PC-3 (cell line): ENCODE data around the gene SNX17.

Experiments
- EZH2 ChIP-seq: fragments of 300-600 bp; sonication (generic); IDR thresholded peaks from one replicate; pipeline ENCODE4 v1.6.1; 2017; ENCODE audit warnings: antibody characterized with exemption, mild to moderate bottlenecking, low read length; ENCODE audit not compliant: unreplicated experiment
- EZH2phosphoT487 ChIP-seq: fragments of 300-600 bp; sonication (generic); IDR thresholded peaks from 2 replicates; pipeline ENCODE4 v1.6.1; 2018; ENCODE audit warnings: mild to moderate bottlenecking, antibody characterized with exemption, low read length, borderline replicate concordance
- TF ChIP-seq, protein P1 (sequence below): fragments of 300-600 bp; sonication (generic); conservative IDR thresholded peaks from 2 replicates; pipeline ENCODE4 v1.5.1; 2017; ENCODE audit warnings: antibody characterized with exemption, low read depth, mild to moderate bottlenecking, low read length

GRCh38 chr2:27420996-27421395 lies 50.6 kb downstream of the SNX17 start:
- TF ChIP-seq, protein P1, sequence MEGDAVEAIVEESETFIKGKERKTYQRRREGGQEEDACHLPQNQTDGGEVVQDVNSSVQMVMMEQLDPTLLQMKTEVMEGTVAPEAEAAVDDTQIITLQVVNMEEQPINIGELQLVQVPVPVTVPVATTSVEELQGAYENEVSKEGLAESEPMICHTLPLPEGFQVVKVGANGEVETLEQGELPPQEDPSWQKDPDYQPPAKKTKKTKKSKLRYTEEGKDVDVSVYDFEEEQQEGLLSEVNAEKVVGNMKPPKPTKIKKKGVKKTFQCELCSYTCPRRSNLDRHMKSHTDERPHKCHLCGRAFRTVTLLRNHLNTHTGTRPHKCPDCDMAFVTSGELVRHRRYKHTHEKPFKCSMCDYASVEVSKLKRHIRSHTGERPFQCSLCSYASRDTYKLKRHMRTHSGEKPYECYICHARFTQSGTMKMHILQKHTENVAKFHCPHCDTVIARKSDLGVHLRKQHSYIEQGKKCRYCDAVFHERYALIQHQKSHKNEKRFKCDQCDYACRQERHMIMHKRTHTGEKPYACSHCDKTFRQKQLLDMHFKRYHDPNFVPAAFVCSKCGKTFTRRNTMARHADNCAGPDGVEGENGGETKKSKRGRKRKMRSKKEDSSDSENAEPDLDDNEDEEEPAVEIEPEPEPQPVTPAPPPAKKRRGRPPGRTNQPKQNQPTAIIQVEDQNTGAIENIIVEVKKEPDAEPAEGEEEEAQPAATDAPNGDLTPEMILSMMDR = no peak
- no peak for TF ChIP-seq EZH2
- TF ChIP-seq EZH2phosphoT487 = no peak
